Hepatocyte (in vitro differentiated cells): Measurements from ENCODE around the gene BNIPL. TPM values are rescaled to one million over a fixed set of nuclear protein-coding genes. Genes with fewer than 3 reads are reported as not detected.

Experiments
- DNase-seq: peaks from one replicate; pipeline ENCODE4 v3.0.0-alpha.2; 2016; ENCODE audit warnings: low spot score
- H2AFZ ChIP-seq: fragments of 200-600 bp; sonication (generic); 2 replicates; pipeline ENCODE4 v1.6.0; 2016; ENCODE audit warnings: antibody characterized with exemption, mild to moderate bottlenecking
- H3K27ac ChIP-seq: fragments of 200-600 bp; sonication (generic); 2 replicates; pipeline ENCODE4 v1.5.1; 2016; ENCODE audit warnings: mild to moderate bottlenecking
- H3K27me3 ChIP-seq: fragments of 200-600 bp; sonication (generic); 2 replicates; pipeline ENCODE4 v1.6.1; 2016
- H3K36me3 ChIP-seq: fragments of 200-600 bp; sonication (generic); replicated peaks from 2 replicates; pipeline ENCODE4 v1.5.1; 2016; ENCODE audit warnings: low read depth; ENCODE audit not compliant: insufficient read depth
- H3K4me1 ChIP-seq: fragments of 200-600 bp; sonication (generic); 2 replicates; pipeline ENCODE4 v1.5.1; 2016; ENCODE audit warnings: mild to moderate bottlenecking, moderate library complexity; ENCODE audit not compliant: insufficient read depth
- H3K4me2 ChIP-seq: fragments of 200-600 bp; sonication (generic); 2 replicates; pipeline ENCODE4 v1.6.0; 2016
- H3K4me3 ChIP-seq: fragments of 200-600 bp; sonication (generic); 2 replicates; pipeline ENCODE4 v1.5.1; 2016; ENCODE audit warnings: mild to moderate bottlenecking
- H3K79me2 ChIP-seq: fragments of 200-600 bp; sonication (generic); 2 replicates; pipeline ENCODE4 v1.6.0; 2017; ENCODE audit warnings: mild to moderate bottlenecking
- H3K9me2 ChIP-seq: fragments of 200-600 bp; sonication (generic); replicated peaks from 2 replicates; pipeline ENCODE4 v1.6.0; 2017; ENCODE audit warnings: mild to moderate bottlenecking; ENCODE audit not compliant: insufficient read depth
- H3K9me3 ChIP-seq: fragments of 200-600 bp; sonication (generic); 2 replicates; pipeline ENCODE4 v1.5.1; 2016; ENCODE audit warnings: low read depth, mild to moderate bottlenecking
- H4K20me1 ChIP-seq: fragments of 200-600 bp; sonication (generic); 2 replicates; pipeline ENCODE4 v1.6.0; 2016; ENCODE audit warnings: mild to moderate bottlenecking; ENCODE audit not compliant: insufficient read depth, poor library complexity, severe bottlenecking
- CTCF ChIP-seq: fragments of 200-600 bp; sonication (generic); IDR thresholded peaks from 2 replicates; pipeline ENCODE4 v1.5.1; 2016; ENCODE audit warnings: antibody characterized with exemption, mild to moderate bottlenecking; ENCODE audit not compliant: poor library complexity
- EZH2 ChIP-seq: fragments of 200-600 bp; sonication (generic); IDR thresholded peaks from 2 replicates; pipeline ENCODE4 v1.6.1; 2016; ENCODE audit warnings: antibody characterized with exemption, mild to moderate bottlenecking, borderline replicate concordance
- EZH2phosphoT487 ChIP-seq: fragments of 200-600 bp; sonication (generic); IDR thresholded peaks from one replicate; pipeline ENCODE4 v1.6.1; 2018; ENCODE audit warnings: antibody characterized with exemption, mild to moderate bottlenecking, low read depth, moderate library complexity; ENCODE audit not compliant: unreplicated experiment, severe bottlenecking
- WGBS: methylation state at CpG from one replicate; pipeline ENCODE4 v1.1.6; 2016; ENCODE audit warnings: low lambda C conversion rate; ENCODE audit errors: missing lambda C conversion rate; 5-methylcytosine and 5-hydroxymethylcytosine counted together
- polyA plus RNA-seq: library from polyadenylated mRNA; unstranded; fragments of >200 nt; fragmentation: Nextera tagmentation; extraction: Ambion mirVana; gene quantifications from 2 replicates; pipeline ENCODE4 v1.2.1, GENCODE V29; 2016
- total RNA-seq: library from RNA; depleted of rRNA; stranded (reverse); fragments of >200 nt; gene quantifications from 2 replicates; pipeline ENCODE4 v1.2.3, GENCODE V29; 2014

The BNIPL gene
- total and polyA plus RNA-seq, 2 experiments from 2014 or later = 1.1 to 3.8 TPM

DNA sequence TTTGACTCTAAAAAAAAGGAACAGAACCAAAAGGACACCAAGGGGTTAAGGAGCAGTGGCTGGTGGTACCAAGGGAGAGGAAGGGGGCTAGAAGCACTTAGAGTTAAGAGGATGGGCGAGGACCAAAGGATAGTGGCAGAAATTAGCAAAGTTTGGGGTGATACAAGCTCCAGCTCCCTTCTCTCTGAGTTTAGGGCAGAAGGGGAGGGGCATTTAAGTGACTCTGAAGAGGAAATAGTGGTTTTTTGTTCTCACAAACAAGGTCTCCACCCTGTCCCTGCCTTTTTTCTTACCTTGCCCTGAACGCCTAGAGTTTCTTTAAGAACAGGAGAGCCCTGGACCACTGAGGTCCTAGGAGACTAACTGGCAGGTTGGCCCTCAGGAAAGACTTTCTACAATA lies 19.8 kb downstream of the BNIPL start:
- Histone ChIP-seq H3K4me1 (peaks cover 25% of the 10 kb centered on the region), H3K27me3 (no peaks in the 10 kb centered on the region), H3K36me3 (no peaks in the 10 kb centered on the region), H3K4me2 (peak overlapping the region; percentile 96), H3K9me3 (no peaks in the 10 kb centered on the region), H4K20me1 (peaks cover 19% of the 10 kb centered on the region), H3K4me3 (no peak overlapping the region), H3K79me2 (peaks cover 72% of the 10 kb centered on the region), H2AFZ (no peak overlapping the region), H3K9me2 (no peaks in the 10 kb centered on the region), H3K27ac (peak overlapping the region; percentile 100)
- TF ChIP-seq EZH2phosphoT487 = no peak
- TF ChIP-seq CTCF = no peak
- no peak for TF ChIP-seq EZH2
- 66% methylated on average over 2 of the region's 2 CpGs for WGBS
- no peak for DNase-seq

DNA sequence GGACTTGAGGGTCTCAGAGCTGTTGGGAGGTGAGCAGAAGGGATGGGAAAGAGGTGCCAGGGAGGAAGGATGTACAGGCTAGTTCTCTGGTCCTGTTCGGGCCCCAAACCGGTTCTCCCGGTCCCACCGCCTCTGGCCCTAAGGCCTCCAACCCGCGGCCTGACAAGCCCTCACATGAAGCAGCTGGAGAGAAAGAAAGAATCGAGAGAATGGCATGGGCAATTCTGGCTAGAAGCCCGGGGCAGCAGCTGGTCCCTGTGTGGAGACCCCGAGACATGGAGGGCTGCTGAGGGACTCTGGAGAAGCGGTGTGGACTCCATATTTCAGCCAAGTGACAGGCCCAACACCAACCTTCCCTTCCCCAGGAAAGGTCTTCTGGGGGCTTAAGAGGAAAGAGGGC lies 22.3 kb downstream of the BNIPL start:
- Histone ChIP-seq H4K20me1 (peaks cover 19% of the 10 kb centered on the region), H3K4me3 (peak overlapping the region; percentile 99), H3K4me1 (peaks cover 37% of the 10 kb centered on the region), H3K36me3 (no peaks in the 10 kb centered on the region), H3K4me2 (peak overlapping the region; percentile 96), H3K9me3 (no peaks in the 10 kb centered on the region), H3K79me2 (peaks cover 95% of the 10 kb centered on the region), H3K27me3 (no peaks in the 10 kb centered on the region), H3K9me2 (no peaks in the 10 kb centered on the region), H2AFZ (peak overlapping the region; percentile 92), H3K27ac (peak overlapping the region; percentile 100)
- DNase-seq = peak; percentile 72
- WGBS = 1% methylated on average over 10 of the region's 10 CpGs
- TF ChIP-seq EZH2 = no peak
- TF ChIP-seq CTCF = no peak
- no peak for TF ChIP-seq EZH2phosphoT487

GRCh38 chr1:151059109-151060006 lies 23.0 kb downstream of the BNIPL start, which contains the start of gene CDC42SE1:
Gene CDC42SE1, minus strand, starts transcription at chr1:151059622. Its CDS starts 3,892 bp downstream, at chr1:151055730.
- DNase-seq = peak; percentile 95
- TF ChIP-seq EZH2phosphoT487 = no peak
- peak; percentile 68 for TF ChIP-seq CTCF
- TF ChIP-seq EZH2 = no peak
- peak within 1 kb of the TSS; percentile 92 for H2AFZ ChIP-seq

More at GRCh38 chr1:151059109-151060006, 23.0 kb downstream of the BNIPL start, which contains the start of gene CDC42SE1:
- H3K4me3 ChIP-seq = peak within 1 kb of the TSS; percentile 99
- WGBS = 2% methylated on average over 52 of the region's 58 CpGs
- peaks cover 95% of the 10 kb centered on the region for H3K79me2 ChIP-seq
- no peaks in the 10 kb centered on the region for H3K9me2 ChIP-seq
- peak within 1 kb of the TSS; percentile 96 for H3K4me2 ChIP-seq
- H3K36me3 ChIP-seq = no peaks in the 10 kb centered on the region
- peaks cover 37% of the 10 kb centered on the region for H3K4me1 ChIP-seq
- peak within 1 kb of the TSS; percentile 100 for H3K27ac ChIP-seq
- no peaks in the 10 kb centered on the region for H3K9me3 ChIP-seq
- no peaks in the 10 kb centered on the region for H3K27me3 ChIP-seq
- peaks cover 19% of the 10 kb centered on the region for H4K20me1 ChIP-seq
